GM12892 (cell line): ENCODE measurements around the gene PCDH15. TPM values are rescaled to one million over a fixed set of nuclear protein-coding genes. Genes with fewer than 3 reads are reported as not detected.

Experiments
- DNase-seq: peaks from one replicate; pipeline ENCODE4 v3.0.0; 2011; ENCODE audit not compliant: insufficient read length
- FAIRE-seq: peaks from 2 replicates; lab custom pipeline; 2011; peaks lifted over from hg19 to GRCh38; lab: Jason Lieb, UNC
- POLR2A ChIP-seq: IDR thresholded peaks from 2 replicates; pipeline ENCODE4 v1.6.1; 2011; ENCODE audit warnings: low read depth, low read length, control low read depth
- POLR2AphosphoS5 ChIP-seq: IDR thresholded peaks from 2 replicates; pipeline ENCODE4 v1.6.1; 2011; ENCODE audit warnings: low read depth, low read length, control low read depth
- TAF1 ChIP-seq: IDR thresholded peaks from 2 replicates; pipeline ENCODE4 v1.6.1; 2011; ENCODE audit warnings: low read depth, mild to moderate bottlenecking, control low read depth, low read length, borderline replicate concordance
- polyA plus RNA-seq: library from polyadenylated mRNA; unstranded; fragments of >200 nt; gene quantifications from one replicate; pipeline ENCODE4 v1.2.1, GENCODE V29; 2012; ENCODE audit warnings: missing spikeins, inconsistent platforms; ENCODE audit not compliant: missing spikeins

Gene PCDH15
- polyA plus RNA-seq, result 0.08 TPM

- DNase-seq (no peak), FAIRE-seq (no peak)
- TF ChIP-seq POLR2A (no peak), POLR2AphosphoS5 (no peak), TAF1 (no peak)
Observed at GRCh38 chr10:54800741-54801421, at the start of gene PCDH15. TSS of gene PCDH15 (minus strand) at chr10:54801231. CDS start at chr10:54664262, 136,969 bp downstream.

DNA sequence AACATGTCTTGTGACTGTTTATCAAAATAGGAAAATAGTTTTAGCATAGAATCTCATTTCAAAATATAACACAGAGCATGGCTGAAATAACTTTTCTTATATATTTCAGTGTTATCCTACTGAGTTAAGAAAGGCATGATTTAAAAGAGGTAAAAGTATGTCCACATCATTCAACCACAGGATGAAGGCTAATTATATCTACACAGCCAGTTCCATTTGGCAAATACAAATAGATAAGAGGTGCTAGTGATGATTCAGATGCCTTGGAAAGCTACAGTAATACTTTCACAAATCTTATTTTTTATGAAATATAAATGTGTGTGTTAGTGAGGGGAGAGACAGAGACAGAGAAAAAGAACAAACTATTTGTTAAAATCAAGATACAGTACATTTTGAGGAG lies 42.9 kb upstream of the PCDH15 start:
- FAIRE-seq, result no peak
- no peak for TF ChIP-seq POLR2A
- TF ChIP-seq POLR2AphosphoS5, result no peak
- TF ChIP-seq TAF1, result no peak
- no peak for DNase-seq

GRCh38 chr10:54843085-54843646 lies 42.1 kb upstream of the PCDH15 start:
- no peak for DNase-seq
- no peak for FAIRE-seq
- TF ChIP-seq POLR2A (no peak), POLR2AphosphoS5 (no peak), TAF1 (no peak)

GRCh38 chr10:54837479-54837878 lies 36.4 kb upstream of the PCDH15 start:
- no peak for DNase-seq
- FAIRE-seq, result no peak
- TF ChIP-seq POLR2AphosphoS5 (no peak), POLR2A (no peak), TAF1 (no peak)

- DNase-seq (no peak), FAIRE-seq (no peak)
- TF ChIP-seq TAF1 (no peak), POLR2AphosphoS5 (no peak), POLR2A (no peak)
Observed at GRCh38 chr10:54833029-54833428, 32.0 kb upstream of the PCDH15 start.

DNA sequence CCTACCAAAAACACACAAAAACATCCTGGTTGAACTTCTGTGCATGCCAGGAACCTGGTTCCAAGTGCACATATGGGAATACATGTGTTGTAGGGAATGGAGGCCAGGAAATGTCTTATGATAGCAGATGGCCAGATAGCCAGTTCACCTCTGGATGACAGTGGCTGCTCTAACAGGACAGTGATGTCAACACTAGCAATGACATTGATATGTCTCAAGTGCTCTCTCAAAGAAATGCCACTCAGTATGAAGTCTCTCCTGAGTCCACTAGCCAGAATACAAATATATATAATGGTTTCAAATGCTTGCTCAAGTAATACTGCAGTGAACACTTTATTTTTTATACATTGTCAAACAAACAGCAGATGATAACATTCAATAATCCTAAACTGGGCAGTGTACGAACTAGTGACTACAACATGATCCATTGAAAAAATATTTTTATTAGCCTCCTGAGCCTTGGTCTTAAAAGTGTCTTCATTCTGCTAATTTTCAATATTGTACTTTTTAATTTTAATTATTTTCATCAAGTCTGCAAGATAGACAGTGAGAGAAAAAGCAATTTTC lies 26.0 kb upstream of the PCDH15 start:
- FAIRE-seq, result no peak
- TF ChIP-seq TAF1 (no peak), POLR2A (no peak), POLR2AphosphoS5 (no peak)
- no peak for DNase-seq

DNA sequence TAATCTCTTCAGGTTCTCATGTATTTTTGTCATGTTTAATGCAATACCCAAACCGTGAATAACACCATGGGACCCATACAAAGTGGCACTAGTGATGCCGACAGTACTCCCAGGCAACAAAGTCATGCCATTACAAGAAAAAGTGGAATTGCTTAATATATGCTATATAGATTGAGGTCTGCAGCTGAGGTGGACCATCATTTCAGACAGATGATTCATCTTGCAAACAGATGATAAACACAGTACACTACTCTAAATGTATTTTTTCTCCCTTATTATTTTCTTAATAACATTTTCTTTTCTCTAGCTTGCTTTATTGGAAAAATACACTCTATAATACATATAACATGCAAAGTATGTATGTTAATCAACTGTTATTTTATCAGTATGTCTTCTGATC lies 14.6 kb upstream of the PCDH15 start:
- no peak for DNase-seq
- FAIRE-seq, result no peak
- TF ChIP-seq POLR2A, result no peak
- TF ChIP-seq POLR2AphosphoS5, result no peak
- TF ChIP-seq TAF1, result no peak

GRCh38 chr10:54808186-54808935 lies 7.3 kb upstream of the PCDH15 start:
- TF ChIP-seq POLR2A, result no peak
- TF ChIP-seq TAF1, result no peak
- no peak for TF ChIP-seq POLR2AphosphoS5
- FAIRE-seq (no peak), DNase-seq (no peak)

GRCh38 chr10:54799506-54799905 lies 1.5 kb downstream of the PCDH15 start:
- DNase-seq, result no peak
- TF ChIP-seq TAF1 (no peak), POLR2A (no peak), POLR2AphosphoS5 (no peak)
- FAIRE-seq, result no peak

DNA sequence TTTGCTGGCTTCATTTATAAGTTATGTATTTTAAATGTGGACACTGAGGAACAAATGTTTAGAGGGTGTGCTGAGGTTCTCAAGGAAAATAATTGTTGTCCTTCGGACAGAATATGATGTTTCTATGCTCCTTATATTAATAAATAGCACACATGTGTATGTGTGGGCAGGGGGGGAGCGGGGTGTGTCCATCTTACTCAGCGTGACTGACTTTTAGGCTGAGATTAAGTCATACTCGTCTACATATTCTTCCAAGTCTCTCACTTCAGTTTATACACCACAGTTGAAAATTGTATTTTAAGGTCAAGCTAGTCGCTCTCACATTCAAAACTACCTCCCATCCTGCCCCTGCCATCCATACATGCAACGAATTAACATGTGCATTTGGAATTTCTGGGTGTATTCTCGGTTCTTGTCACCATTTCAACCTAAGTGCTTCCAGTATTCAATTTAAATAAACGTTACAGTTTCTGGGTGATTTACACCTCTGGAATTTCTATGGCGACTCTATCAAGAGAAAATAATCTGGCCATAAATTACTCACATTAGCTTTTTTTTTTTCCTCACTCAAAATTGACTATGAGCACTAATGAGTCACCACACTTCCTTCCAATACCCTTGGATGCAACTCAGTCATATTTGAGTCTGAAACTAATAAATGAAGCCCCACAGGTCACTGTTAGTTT lies 3.3 kb downstream of the PCDH15 start:
- no peak for DNase-seq
- no peak for FAIRE-seq
- TF ChIP-seq POLR2AphosphoS5 (no peak), POLR2A (no peak), TAF1 (no peak)

DNA sequence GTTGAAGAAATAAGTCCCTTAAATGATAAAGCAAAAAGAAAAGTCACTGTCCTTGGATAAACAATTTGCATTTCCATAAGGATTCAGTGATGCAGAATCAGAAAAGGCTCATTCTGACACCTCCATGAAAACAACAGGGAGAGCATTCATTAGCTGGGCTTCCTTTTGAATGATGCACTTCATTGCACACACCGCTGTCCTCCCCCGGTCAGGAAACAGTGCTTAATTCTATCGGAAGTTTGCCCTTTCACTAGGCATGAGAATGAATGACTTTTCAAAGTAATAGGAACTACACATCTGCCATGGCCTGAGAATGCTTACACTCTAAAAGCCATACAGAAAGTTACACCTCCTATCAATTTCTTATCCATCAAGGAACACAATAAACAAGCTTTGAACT lies 4.2 kb downstream of the PCDH15 start:
- FAIRE-seq, result no peak
- no peak for DNase-seq
- TF ChIP-seq TAF1, result no peak

GRCh38 chr10:54776622-54777021 lies 24.4 kb downstream of the PCDH15 start:
- TF ChIP-seq POLR2AphosphoS5 (no peak), TAF1 (no peak), POLR2A (no peak)
- FAIRE-seq, result no peak
- no peak for DNase-seq
